Astrocyte of the cerebellum (primary cell): ENCODE measurements around the gene ALLC.
"Not testable (repeated sequence)": the region's sequence is repeated elsewhere in the genome, so short reads cannot be mapped to it uniquely, and the experiment has no call there.

Experiments used
- DNase-seq: peaks from one replicate; pipeline ENCODE4 v3.0.0-alpha.2; 2011; ENCODE audit warnings: low read depth
- H3K4me3 ChIP-seq: 2 replicates; pipeline ENCODE4 v1.5.1; 2011; ENCODE audit warnings: mild to moderate bottlenecking, low read depth, low read length, moderate library complexity
- CTCF ChIP-seq: IDR thresholded peaks from 2 replicates; pipeline ENCODE4 v1.5.1; 2012; ENCODE audit warnings: low read length, low read depth, moderate library complexity, mild to moderate bottlenecking; ENCODE audit errors: missing control alignments
- in situ Hi-C: cut with HindIII; loops from 2 replicates; pipeline ENCODE4 v1.10.0; 2017; ENCODE audit warnings: low sequenced_read_pairs

The ALLC gene

GRCh38 chr2:3657881-3658280, at the start of gene ALLC:
Gene ALLC, plus strand, starts transcription at chr2:3658200. Its CDS starts 12,958 bp downstream, at chr2:3671158.
- no peak within 1 kb of the TSS for H3K4me3 ChIP-seq
- in situ Hi-C loops: no loop called here
- DNase-seq: no peak
- TF ChIP-seq CTCF: no peak

GRCh38 chr2:3608373-3609278, 49.4 kb upstream of the ALLC start:
- DNase-seq: no peak

DNA sequence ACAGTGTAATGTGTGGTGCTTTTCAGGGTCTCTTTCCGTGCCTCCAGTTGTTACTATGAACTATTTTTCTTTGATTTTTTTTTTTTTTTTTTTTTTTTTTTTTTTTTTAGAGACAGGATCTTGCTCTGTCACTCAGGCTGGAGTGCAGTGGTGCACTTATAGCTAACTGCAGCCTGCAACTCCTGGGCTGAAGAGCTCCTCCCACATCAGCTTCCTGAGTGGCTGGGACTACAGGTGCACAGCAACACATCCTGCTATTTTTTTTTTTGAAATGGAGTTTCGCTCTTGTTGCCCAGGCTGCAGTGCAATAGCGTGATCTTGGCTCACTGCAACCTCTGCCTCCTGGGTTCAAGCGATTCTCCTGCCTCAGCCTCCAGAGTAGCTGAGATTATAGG, 48.7 kb upstream of the ALLC start:
- H3K4me3 ChIP-seq, DNase-seq, in situ Hi-C loops: not testable (repeated sequence)

More at GRCh38 chr2:3608373-3609278, 49.4 kb upstream of the ALLC start:
- H3K4me3 ChIP-seq: no peak overlapping the region
- TF ChIP-seq CTCF: no peak
- in situ Hi-C loops: no loop called here

DNA sequence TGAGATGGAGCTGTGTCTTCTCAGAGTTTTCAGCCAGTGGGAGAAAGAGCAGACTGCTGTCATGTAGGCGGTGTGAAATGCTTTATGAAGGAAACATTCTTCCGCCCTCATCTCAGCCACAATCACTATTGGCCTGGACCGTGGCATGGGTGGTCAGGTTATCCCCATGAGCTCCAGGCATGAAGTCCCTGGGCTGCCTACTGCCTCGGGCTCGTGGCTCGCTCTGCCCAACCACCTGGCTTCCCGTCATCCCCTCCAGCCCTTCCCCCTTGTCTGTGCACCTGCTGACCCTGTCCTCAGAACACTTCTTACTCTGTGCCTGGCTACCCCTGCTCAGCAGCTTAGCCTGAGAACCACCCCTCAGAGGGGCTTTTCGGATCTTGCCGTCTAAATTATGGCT, 47.6 kb upstream of the ALLC start:
- DNase-seq: no peak
- in situ Hi-C loops: no loop called here
- H3K4me3 ChIP-seq: no peak overlapping the region
- no peak for TF ChIP-seq CTCF

- no peak overlapping the region for H3K4me3 ChIP-seq
- no peak for DNase-seq
- in situ Hi-C loops: no loop called here
These were observed 47.0 kb upstream of the ALLC start for GRCh38 chr2:3610881-3611505.

GRCh38 chr2:3611589-3611988, 46.4 kb upstream of the ALLC start:
- DNase-seq: no peak
- no peak for TF ChIP-seq CTCF
- H3K4me3 ChIP-seq: no peak overlapping the region
- in situ Hi-C loops: no loop called here

More at GRCh38 chr2:3610881-3611505, 47.0 kb upstream of the ALLC start:
- TF ChIP-seq CTCF: no peak
